Gastrocnemius medialis (tissue), 4 donors: ENCODE data around the gene WDR77. TPM values are rescaled to one million over a fixed set of nuclear protein-coding genes. Genes with fewer than 3 reads are reported as not detected.

Experiments used
- ATAC-seq, 2 donors: fragments of 150-250 bp; one replicate each; pipeline ENCODE4 v1.9.1; 2016
- DNase-seq, 2 donors: peaks; one replicate each; pipeline ENCODE4 v3.0.0-alpha.2; 2019
- H3K27ac ChIP-seq, 4 donors: fragments of 200-600 bp; sonication (generic); 1 replicate in 1 of 4; 2 replicates in 3 of 4; pipeline ENCODE4 v1.5.1; 2016 to 2018; ENCODE audit warnings: mild to moderate bottlenecking in 2 of 4, moderate library complexity in 1 of 4
- H3K27me3 ChIP-seq, 3 donors: fragments of 200-600 bp; sonication (generic) in 2 of 3; 1 replicate in 1 of 3; 2 replicates in 2 of 3; pipeline versions ENCODE4 v1.5.1 to v1.6.0; 2016 to 2019; ENCODE audit warnings: mild to moderate bottlenecking in 1 of 3, moderate library complexity in 1 of 3
- H3K36me3 ChIP-seq, 2 donors: fragments of 200-600 bp; sonication (generic) in 1 of 2; one replicate each; pipeline ENCODE4 v1.5.1; 2017 to 2018
- H3K4me1 ChIP-seq, 2 donors: fragments of 200-600 bp; sonication (generic) in 1 of 2; one replicate each; pipeline ENCODE4 v1.5.1; 2016 to 2017; ENCODE audit warnings: mild to moderate bottlenecking in 2 of 2
- H3K4me3 ChIP-seq, 4 donors: fragments of 200-600 bp; sonication (generic) in 3 of 4; 1 replicate in 1 of 4; 2 replicates in 3 of 4; pipeline ENCODE4 v1.5.1; 2016 to 2019; ENCODE audit warnings: mild to moderate bottlenecking in 2 of 4
- H3K9me3 ChIP-seq, 3 donors: fragments of 200-600 bp; sonication (generic) in 2 of 3; 1 replicate in 1 of 3; 2 replicates in 2 of 3; pipeline ENCODE4 v1.5.1; 2016 to 2019
- CTCF ChIP-seq, 5 experiments: fragments of 450-650 bp in 3 of 5; fragments of 200-600 bp in 2 of 5; sonication (generic) in 2 of 5; IDR thresholded peaks in 4 of 5; conservative IDR thresholded peaks in 1 of 5; 1 replicate in 4 of 5; 2 replicates in 1 of 5; pipeline ENCODE4 v1.5.1; 2016 to 2019; ENCODE audit warnings: antibody characterized with exemption in 5 of 5, mild to moderate bottlenecking in 3 of 5, moderate library complexity in 3 of 5
- POLR2A ChIP-seq, 2 donors: fragments of 450-650 bp; IDR thresholded peaks; one replicate each; pipeline ENCODE4 v1.6.1; 2017; ENCODE audit warnings: antibody characterized with exemption in 2 of 2, mild to moderate bottlenecking in 2 of 2, moderate library complexity in 2 of 2
- in situ Hi-C, 4 donors: fragments of 200-750 bp; cut with MboI; loops; one replicate each; pipeline versions ENCODE4 v1.15.0 to v1.8.0; 2017; ENCODE audit warnings: low sequenced_read_pairs in 4 of 4
- intact Hi-C: fragments of 100-400 bp; cut with DNase I; formaldehyde crosslinking; loops from one replicate; pipeline ENCODE4 v1.15.1; 2023; ENCODE audit warnings: low total_unique reads
- total RNA-seq, 4 donors: library from RNA; depleted of rRNA; stranded (reverse); fragments of >200 nt; gene quantifications; one replicate each; pipeline versions ENCODE4 v1.1.0 to v1.2.3, GENCODE V29; 2016

Gene WDR77
- total RNA-seq, 4 donors from 2014 or later: 53.3 to 59.2 (median 56.7) TPM

- no peak for DNase-seq
- no peak for ATAC-seq
- Histone ChIP-seq H3K27ac (peak overlapping the region in 2 of 4 donors; percentile 16 to 24), H3K27me3 (no peaks in the 10 kb centered on the region), H3K9me3 (no peaks in the 10 kb centered on the region), H3K36me3 (peaks cover 0 to 42% of the 10 kb centered on the region in 2 donors), H3K4me3 (no peak overlapping the region), H3K4me1 (peaks cover 50 to 51% of the 10 kb centered on the region in 2 donors)
- intact Hi-C loops: no loop called here
- TF ChIP-seq POLR2A (IDR thresholded peaks at IDR 0.05) (no peak), CTCF (IDR thresholded peaks at IDR 0.05 in 4 of 5, conservative IDR thresholded peaks at IDR 0.05 in 1 of 5) (no peak)
- in situ Hi-C loops: no loop called here
Measured at GRCh38 chr1:111452581-111452980, 3.5 kb upstream of the WDR77 start.

DNA sequence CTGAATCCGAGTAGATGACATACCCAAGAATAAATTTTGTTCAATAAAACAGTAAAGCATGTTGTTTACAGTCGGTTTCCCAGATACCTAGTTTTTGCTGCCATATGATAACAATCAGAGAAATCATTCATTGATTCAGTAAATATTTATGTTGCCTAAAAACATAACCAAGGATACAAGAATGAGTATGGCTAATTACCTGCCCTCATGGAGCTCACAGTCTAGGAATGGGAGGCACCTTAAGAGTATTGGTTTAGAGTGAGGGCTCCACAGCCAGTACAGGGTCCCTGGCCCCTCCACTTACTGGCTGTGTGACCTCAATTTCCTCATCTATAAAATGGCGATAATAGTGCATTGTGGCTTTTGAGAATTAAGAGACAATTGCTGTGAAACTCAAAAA lies 1.1 kb upstream of the WDR77 start:
- TF ChIP-seq CTCF (IDR thresholded peaks at IDR 0.05 in 4 of 5, conservative IDR thresholded peaks at IDR 0.05 in 1 of 5): no peak
- no peak for TF ChIP-seq POLR2A (IDR thresholded peaks at IDR 0.05)
- Histone ChIP-seq H3K27ac (peak overlapping the region; percentile 83 to 96 (median 92)), H3K9me3 (no peaks in the 10 kb centered on the region), H3K27me3 (no peaks in the 10 kb centered on the region), H3K36me3 (peaks cover 0 to 38% of the 10 kb centered on the region in 2 donors), H3K4me1 (peaks cover 47 to 51% of the 10 kb centered on the region in 2 donors), H3K4me3 (peak overlapping the region; percentile 76 to 97 (median 88))
- intact Hi-C loops: no loop called here
- in situ Hi-C loops: no loop called here
- ATAC-seq: no peak
- DNase-seq: no peak

DNA sequence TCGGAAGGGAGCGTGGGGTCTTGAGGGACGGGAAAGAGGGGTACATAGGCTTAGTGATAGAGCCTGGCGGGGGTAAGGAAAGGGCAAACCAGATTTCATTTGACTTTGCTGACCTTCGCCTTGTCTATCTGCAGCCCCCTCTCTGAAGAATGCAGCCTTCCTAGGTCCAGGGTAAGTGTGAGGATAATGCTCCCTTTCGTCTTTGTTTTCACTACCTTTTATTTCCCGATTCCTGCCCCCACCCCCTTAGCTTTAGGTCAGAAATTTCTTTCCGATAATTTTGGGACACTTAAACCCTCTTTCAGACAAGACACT lies 604 bp upstream of the WDR77 start:
- in situ Hi-C loops: no loop called here
- no peak for TF ChIP-seq CTCF (IDR thresholded peaks at IDR 0.05 in 4 of 5, conservative IDR thresholded peaks at IDR 0.05 in 1 of 5)
- TF ChIP-seq POLR2A (IDR thresholded peaks at IDR 0.05): no peak
- Histone ChIP-seq H3K9me3 (no peaks in the 10 kb centered on the region), H3K4me1 (peaks cover 42 to 46% of the 10 kb centered on the region in 2 donors), H3K36me3 (peaks cover 0 to 39% of the 10 kb centered on the region in 2 donors), H3K27me3 (no peaks in the 10 kb centered on the region), H3K27ac (peak overlapping the region; percentile 83 to 96 (median 92)), H3K4me3 (peak overlapping the region; percentile 76 to 97 (median 88))
- ATAC-seq (no peak), DNase-seq (no peak)
- intact Hi-C loops: loop anchor here (1.0 to 10.0 kb wide), 4 partner anchors 306 to 1625 kb away; partner anchors contain the start of genes CEPT1, DDX20, DRAM2 and LRIF1

GRCh38 chr1:111448482-111448917 lies 556 bp downstream of the WDR77 start:
- Histone ChIP-seq H3K27me3 (no peaks in the 10 kb centered on the region), H3K36me3 (peaks cover 0 to 39% of the 10 kb centered on the region in 2 donors), H3K9me3 (no peaks in the 10 kb centered on the region), H3K4me3 (peak overlapping the region; percentile 71 to 97 (median 88)), H3K27ac (peak overlapping the region; percentile 83 to 96 (median 92)), H3K4me1 (peaks cover 36 to 40% of the 10 kb centered on the region in 2 donors)
- DNase-seq: peak in 1 of 2 donors; percentile 12
- intact Hi-C loops (loop anchor here (5.0 to 10.0 kb wide), 3 partner anchors 306 to 1626 kb away; partner anchors contain the start of genes CEPT1, DRAM2, LRIF1 and LRIG2), in situ Hi-C loops (no loop called here)
- ATAC-seq: peak in 1 of 2 donors; percentile 33
- no peak for TF ChIP-seq CTCF (IDR thresholded peaks at IDR 0.05 in 4 of 5, conservative IDR thresholded peaks at IDR 0.05 in 1 of 5)
- no peak for TF ChIP-seq POLR2A (IDR thresholded peaks at IDR 0.05)
